Measurements from ENCODE around the gene NAXD.
"Not testable (repeated sequence)": the region's sequence is repeated elsewhere in the genome, so short reads cannot be mapped to it uniquely, and the experiment has no call there.

NAXD gene

DNA sequence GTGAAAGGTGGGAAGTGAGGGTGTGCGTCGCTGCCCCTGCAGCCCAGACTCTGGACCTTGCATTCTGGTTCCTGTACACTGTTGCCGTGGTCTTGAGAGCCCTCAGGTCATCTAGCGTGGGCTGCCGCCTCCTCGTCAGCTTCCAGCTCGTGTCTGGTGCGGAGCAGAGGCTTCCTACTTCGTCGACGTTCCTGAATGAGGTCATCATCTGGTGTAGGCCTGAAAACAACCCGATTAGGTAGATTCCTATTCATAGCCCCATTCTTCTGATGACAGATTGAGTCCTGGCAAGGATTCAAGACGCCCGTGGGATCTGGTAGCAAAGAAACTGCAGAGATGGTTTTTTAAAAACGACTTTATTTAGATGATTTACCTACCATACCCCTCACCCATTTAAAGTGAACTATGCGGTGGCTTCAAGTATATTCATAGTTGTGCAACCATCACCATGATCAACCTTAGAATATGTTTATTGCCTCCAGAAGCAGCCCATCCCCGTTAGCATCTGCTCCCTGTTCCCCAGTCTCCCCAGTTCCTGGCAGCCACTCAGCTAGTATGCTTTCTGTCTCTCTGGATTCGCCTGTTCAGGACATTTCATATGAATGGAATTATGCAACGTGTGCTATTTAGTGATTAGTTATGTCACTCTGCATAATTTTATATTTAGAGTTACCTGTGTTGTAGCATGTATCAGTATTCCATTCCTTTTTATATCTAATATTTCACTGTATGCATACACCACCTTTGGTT is 13.8 kb downstream of the NAXD start:
- TF ChIP-seq EZH2 (IDR thresholded peaks at IDR 0.05) (no peak), FOXP2 (optimal IDR thresholded peaks at IDR 0.05; ENCODE audit: control extremely low read depth, extremely low read length, insufficient read depth) (no peak), POLR2AphosphoS5 (IDR thresholded peaks at IDR 0.05; ENCODE audit: borderline replicate concordance, low read depth, low read length) (no peak)
- no peak for DNase-seq (ENCODE audit: low read depth, low spot score)
- Histone ChIP-seq H3K9ac (ENCODE audit: insufficient read length) (no peak overlapping the region), H3K9me3 (ENCODE audit: low read depth, low read length) (no peaks in the 10 kb centered on the region), H3K27ac (no peak overlapping the region), H3K36me3 (ENCODE audit: insufficient read depth, low read length) (peaks cover 18% of the 10 kb centered on the region; the same call in 1 of the 2 replicates), H3K4me3 (no peak overlapping the region)

- Histone ChIP-seq H3K27ac (no peak overlapping the region), H3K9me3 (ENCODE audit: low read depth, low read length) (no peaks in the 10 kb centered on the region), H3K36me3 (ENCODE audit: insufficient read depth, low read length) (peaks cover 23% of the 10 kb centered on the region; the same call in 1 of the 2 replicates), H3K9ac (ENCODE audit: insufficient read length) (no peak overlapping the region), H3K4me3 (no peak overlapping the region)
- DNase-seq (ENCODE audit: low read depth, low spot score), result no peak
- TF ChIP-seq POLR2AphosphoS5 (IDR thresholded peaks at IDR 0.05; ENCODE audit: borderline replicate concordance, low read depth, low read length), result no peak
Measured at GRCh38 chr13:110629735-110630134, 14.4 kb downstream of the NAXD start.

DNA sequence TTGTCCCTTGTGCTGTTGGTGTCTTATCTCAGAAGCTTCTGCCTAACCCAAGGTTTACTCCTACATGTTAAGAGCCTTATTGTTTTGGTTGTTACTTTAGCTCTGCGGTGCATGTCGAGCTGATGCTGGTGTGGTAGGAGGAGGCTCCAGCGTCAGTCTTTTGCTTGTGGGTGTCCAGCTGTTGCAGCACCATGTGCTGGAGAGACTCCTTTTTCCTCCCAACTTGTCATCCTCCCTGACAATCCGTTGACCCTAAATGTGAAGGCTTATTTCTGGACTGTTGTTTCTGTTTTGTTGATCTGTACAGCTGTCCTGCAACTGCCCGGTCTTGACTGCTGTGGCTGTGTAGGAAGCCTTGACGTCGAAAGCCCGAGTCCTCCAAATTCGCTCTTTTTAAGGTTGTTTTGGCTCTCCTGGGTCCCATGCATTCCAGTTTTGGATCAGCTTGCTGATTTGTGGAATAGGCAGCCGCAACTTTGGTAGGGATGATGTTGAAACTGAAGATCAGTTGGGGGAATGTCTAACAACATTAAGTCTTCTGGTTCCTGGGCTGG is 15.3 kb downstream of the NAXD start:
- TF ChIP-seq POLR2AphosphoS5 (IDR thresholded peaks at IDR 0.05; ENCODE audit: borderline replicate concordance, low read depth, low read length) (no peak), FOXP2 (optimal IDR thresholded peaks at IDR 0.05; ENCODE audit: control extremely low read depth, extremely low read length, insufficient read depth) (no peak), EZH2 (IDR thresholded peaks at IDR 0.05) (no peak)
- H3K9ac ChIP-seq (ENCODE audit: insufficient read length), result no peak overlapping the region
- H3K36me3 ChIP-seq (ENCODE audit: insufficient read depth, low read length), result peaks cover 32% of the 10 kb centered on the region; the same call in 1 of the 2 replicates
- no peak overlapping the region for H3K27ac ChIP-seq
- no peaks in the 10 kb centered on the region for H3K9me3 ChIP-seq (ENCODE audit: low read depth, low read length)
- DNase-seq (ENCODE audit: low read depth, low spot score), result no peak
- no peak overlapping the region for H3K4me3 ChIP-seq

GRCh38 chr13:110632255-110632654 is 16.9 kb downstream of the NAXD start:
- H3K4me3 ChIP-seq; H3K9ac ChIP-seq (ENCODE audit: insufficient read length); DNase-seq (ENCODE audit: low read depth, low spot score); H3K9me3 ChIP-seq (ENCODE audit: low read depth, low read length); H3K27ac ChIP-seq: not testable (repeated sequence)
- H3K36me3 ChIP-seq (ENCODE audit: insufficient read depth, low read length), result peaks cover 48% of the 10 kb centered on the region; the same call in 1 of the 2 replicates

DNA sequence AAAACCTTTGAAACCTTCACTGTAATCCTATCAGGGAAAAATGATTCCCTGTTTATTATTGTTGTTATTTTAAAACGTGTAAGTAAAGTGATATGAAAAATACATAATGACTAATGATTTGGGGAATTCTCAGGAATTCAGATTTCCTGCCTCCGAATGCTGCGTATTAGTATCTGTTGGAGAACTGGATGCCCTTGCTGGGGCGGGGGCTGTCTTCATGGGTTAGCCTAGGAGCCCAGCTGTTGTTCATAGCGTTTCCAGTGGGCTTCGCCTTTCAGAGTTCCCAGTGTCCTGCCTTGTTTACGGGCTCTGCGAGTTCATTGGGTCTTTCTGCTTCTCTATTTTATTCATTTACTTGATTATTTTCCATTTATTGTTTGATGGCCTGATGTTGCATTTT is 18.4 kb downstream of the NAXD start:
- Histone ChIP-seq H3K9ac (ENCODE audit: insufficient read length) (no peak overlapping the region), H3K4me3 (no peak overlapping the region), H3K27ac (no peak overlapping the region), H3K9me3 (ENCODE audit: low read depth, low read length) (no peaks in the 10 kb centered on the region), H3K36me3 (ENCODE audit: insufficient read depth, low read length) (peaks cover 60% of the 10 kb centered on the region; the same call in 1 of the 2 replicates)
- no peak for DNase-seq (ENCODE audit: low read depth, low spot score)
- no peak for TF ChIP-seq FOXP2 (optimal IDR thresholded peaks at IDR 0.05; ENCODE audit: control extremely low read depth, extremely low read length, insufficient read depth)
- no peak for TF ChIP-seq POLR2AphosphoS5 (IDR thresholded peaks at IDR 0.05; ENCODE audit: borderline replicate concordance, low read depth, low read length)
- no peak for TF ChIP-seq EZH2 (IDR thresholded peaks at IDR 0.05)

GRCh38 chr13:110634558-110634957 is 19.2 kb downstream of the NAXD start:
- no peaks in the 10 kb centered on the region for H3K9me3 ChIP-seq (ENCODE audit: low read depth, low read length)
- peaks cover 56% of the 10 kb centered on the region; the same call in 1 of the 2 replicates for H3K36me3 ChIP-seq (ENCODE audit: insufficient read depth, low read length)
- no peak for DNase-seq (ENCODE audit: low read depth, low spot score)
- TF ChIP-seq POLR2AphosphoS5 (IDR thresholded peaks at IDR 0.05; ENCODE audit: borderline replicate concordance, low read depth, low read length), result no peak
- no peak for TF ChIP-seq FOXP2 (optimal IDR thresholded peaks at IDR 0.05; ENCODE audit: control extremely low read depth, extremely low read length, insufficient read depth)
- TF ChIP-seq EZH2 (IDR thresholded peaks at IDR 0.05), result no peak
- no peak overlapping the region for H3K27ac ChIP-seq
- H3K9ac ChIP-seq (ENCODE audit: insufficient read length), result no peak overlapping the region
- H3K4me3 ChIP-seq, result no peak overlapping the region

DNA sequence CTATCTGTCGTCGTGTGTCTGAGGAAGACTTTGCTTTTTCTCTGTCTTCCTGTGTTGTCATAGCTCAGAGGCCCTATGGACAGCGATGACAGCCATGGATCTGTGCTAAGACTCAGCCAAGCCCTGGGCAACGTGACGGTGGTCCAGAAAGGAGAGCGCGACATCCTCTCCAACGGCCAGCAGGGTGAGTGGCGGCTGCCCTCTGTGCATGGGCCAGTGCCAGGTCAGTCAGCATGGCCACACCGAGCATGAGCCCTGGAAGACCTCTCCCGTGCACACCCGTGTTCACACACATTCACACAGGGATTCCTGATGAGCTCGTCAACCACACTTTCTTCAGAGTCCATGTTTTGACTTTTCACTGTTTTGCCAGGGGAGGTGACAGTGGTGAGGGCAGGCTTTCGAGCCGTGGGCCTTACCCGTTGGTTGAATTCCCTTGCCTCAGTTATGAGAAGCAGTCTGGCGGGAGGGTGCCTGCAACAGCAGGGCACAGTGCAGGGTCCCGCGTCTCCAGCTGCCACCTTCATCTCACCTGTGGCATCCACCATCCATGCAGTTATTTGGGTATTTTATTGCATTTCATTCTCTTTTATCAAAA is 20.2 kb downstream of the NAXD start:
- peaks cover 53% of the 10 kb centered on the region; the same call in 1 of the 2 replicates for H3K36me3 ChIP-seq (ENCODE audit: insufficient read depth, low read length)

GRCh38 chr13:110636053-110636475 is 20.7 kb downstream of the NAXD start:
- no peaks in the 10 kb centered on the region for H3K9me3 ChIP-seq (ENCODE audit: low read depth, low read length)
- no peak for DNase-seq (ENCODE audit: low read depth, low spot score)
- no peak for TF ChIP-seq POLR2AphosphoS5 (IDR thresholded peaks at IDR 0.05; ENCODE audit: borderline replicate concordance, low read depth, low read length)
- TF ChIP-seq EZH2 (IDR thresholded peaks at IDR 0.05), result no peak
- no peak for TF ChIP-seq FOXP2 (optimal IDR thresholded peaks at IDR 0.05; ENCODE audit: control extremely low read depth, extremely low read length, insufficient read depth)
- no peak overlapping the region for H3K27ac ChIP-seq
- peaks cover 48% of the 10 kb centered on the region; the same call in 1 of the 2 replicates for H3K36me3 ChIP-seq (ENCODE audit: insufficient read depth, low read length)
- no peak overlapping the region for H3K9ac ChIP-seq (ENCODE audit: insufficient read length)
- no peak overlapping the region for H3K4me3 ChIP-seq

More for the DNA sequence above, 20.2 kb downstream of the NAXD start:
- Histone ChIP-seq H3K4me3 (no peak overlapping the region), H3K27ac (no peak overlapping the region), H3K9me3 (ENCODE audit: low read depth, low read length) (no peaks in the 10 kb centered on the region), H3K9ac (ENCODE audit: insufficient read length) (no peak overlapping the region)
- DNase-seq (ENCODE audit: low read depth, low spot score), result no peak
- TF ChIP-seq FOXP2 (optimal IDR thresholded peaks at IDR 0.05; ENCODE audit: control extremely low read depth, extremely low read length, insufficient read depth), result no peak
- no peak for TF ChIP-seq EZH2 (IDR thresholded peaks at IDR 0.05)
- TF ChIP-seq POLR2AphosphoS5 (IDR thresholded peaks at IDR 0.05; ENCODE audit: borderline replicate concordance, low read depth, low read length), result no peak

Data from SK-N-MC (cell line).